DOHH2 (cell line): ENCODE results near the gene SLC6A16.

Experiments
- H3F3A ChIP-seq: fragments of 200-600 bp; sonication (generic), shearing (Covaris generic); 2 replicates; pipeline ENCODE4 v1.6.0; 2016; ENCODE audit warnings: antibody characterized with exemption, mild to moderate bottlenecking; ENCODE audit not compliant: control insufficient read depth, insufficient read depth
- H3K27ac ChIP-seq: fragments of 200-600 bp; sonication (generic); 2 replicates; pipeline ENCODE4 v1.5.1; 2014; ENCODE audit warnings: low read depth, mild to moderate bottlenecking, low read length, moderate library complexity
- H3K27me3 ChIP-seq: fragments of 200-600 bp; sonication (generic); 2 replicates; pipeline ENCODE4 v1.6.1; 2014; ENCODE audit warnings: mild to moderate bottlenecking, low read length, mixed read lengths; ENCODE audit not compliant: control insufficient read depth
- H3K36me3 ChIP-seq: fragments of 200-600 bp; sonication (generic); 2 replicates; pipeline ENCODE4 v1.6.1; 2014; ENCODE audit warnings: mild to moderate bottlenecking, low read length, moderate library complexity, mixed read lengths; ENCODE audit not compliant: control insufficient read depth
- H3K4me1 ChIP-seq: fragments of 200-600 bp; sonication (generic); 2 replicates; pipeline ENCODE4 v1.6.1; 2014; ENCODE audit warnings: mild to moderate bottlenecking, low read length, mixed read lengths; ENCODE audit not compliant: control insufficient read depth
- H3K4me2 ChIP-seq: fragments of 200-600 bp; sonication (generic); 2 replicates; pipeline ENCODE4 v1.6.0; 2014; ENCODE audit warnings: mild to moderate bottlenecking, low read length, moderate library complexity
- H3K4me3 ChIP-seq: fragments of 200-600 bp; sonication (generic); 2 replicates; pipeline ENCODE4 v1.5.1; 2014; ENCODE audit warnings: mild to moderate bottlenecking, low read length, mixed read lengths
- H3K79me2 ChIP-seq: fragments of 200-600 bp; sonication (generic); 2 replicates; pipeline ENCODE4 v1.6.1; 2014; ENCODE audit warnings: mild to moderate bottlenecking, low read length, mixed read lengths; ENCODE audit not compliant: control insufficient read depth
- H3K9me2 ChIP-seq: fragments of 200-600 bp; sonication (generic); replicated peaks from 2 replicates; pipeline ENCODE4 v1.6.1; 2014; ENCODE audit warnings: mild to moderate bottlenecking, low read length, mixed read lengths; ENCODE audit not compliant: control insufficient read depth
- H3K9me3 ChIP-seq: fragments of 200-600 bp; sonication (generic); 2 replicates; pipeline ENCODE4 v1.6.1; 2014; ENCODE audit warnings: antibody characterized with exemption, low read length, mixed read lengths; ENCODE audit not compliant: control insufficient read depth, insufficient read depth
- H4K20me1 ChIP-seq: fragments of 200-600 bp; sonication (generic); 2 replicates; pipeline ENCODE4 v1.6.0; 2014; ENCODE audit warnings: low read depth, mild to moderate bottlenecking, antibody characterized with exemption, low read length, moderate library complexity; ENCODE audit not compliant: control insufficient read depth, insufficient read depth
- EZH2phosphoT487 ChIP-seq: fragments of 200-600 bp; sonication (generic); IDR thresholded peaks from 2 replicates; pipeline ENCODE4 v1.6.1; 2017; ENCODE audit warnings: borderline replicate concordance, mild to moderate bottlenecking, antibody characterized with exemption, low read length, moderate library complexity, mixed read lengths
- TF ChIP-seq, protein P1 (sequence below): fragments of 200-600 bp; sonication (generic); IDR thresholded peaks from one replicate; pipeline ENCODE4 v1.5.1; 2014; ENCODE audit warnings: antibody characterized with exemption, mild to moderate bottlenecking, low read depth, low read length; ENCODE audit not compliant: poor library complexity, severe bottlenecking

The SLC6A16 gene

DNA sequence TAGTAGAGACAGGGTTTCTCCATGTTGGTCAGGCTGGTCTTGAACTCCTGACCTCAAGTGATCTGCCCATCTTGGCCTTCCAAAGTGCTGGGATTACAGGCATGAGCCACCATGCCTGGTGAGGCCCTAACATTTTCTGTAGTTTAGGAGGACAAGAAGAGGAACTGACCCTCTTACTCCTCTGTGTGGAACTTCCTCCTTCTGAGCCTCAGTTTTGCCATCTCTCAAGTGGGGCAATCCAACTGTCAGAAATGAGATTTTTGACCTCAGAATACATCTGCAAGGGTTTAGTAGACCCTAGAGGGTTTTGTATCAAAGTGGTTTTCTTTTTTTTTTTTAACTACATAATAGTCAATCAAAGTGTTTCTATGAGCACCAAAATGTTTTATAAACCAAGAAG lies 41.1 kb upstream of the SLC6A16 start:
- Histone ChIP-seq H3K27ac (no peak overlapping the region), H3K9me2 (no peaks in the 10 kb centered on the region), H3K27me3 (peaks cover 28% of the 10 kb centered on the region), H3F3A (peaks cover 8% of the 10 kb centered on the region), H3K4me3 (no peak overlapping the region), H3K79me2 (no peaks in the 10 kb centered on the region), H3K9me3 (peaks cover 18% of the 10 kb centered on the region), H3K4me2 (no peak overlapping the region), H4K20me1 (no peaks in the 10 kb centered on the region), H3K36me3 (no peaks in the 10 kb centered on the region), H3K4me1 (peaks cover 30% of the 10 kb centered on the region)
- no peak for TF ChIP-seq EZH2phosphoT487
- TF ChIP-seq, protein P1, sequence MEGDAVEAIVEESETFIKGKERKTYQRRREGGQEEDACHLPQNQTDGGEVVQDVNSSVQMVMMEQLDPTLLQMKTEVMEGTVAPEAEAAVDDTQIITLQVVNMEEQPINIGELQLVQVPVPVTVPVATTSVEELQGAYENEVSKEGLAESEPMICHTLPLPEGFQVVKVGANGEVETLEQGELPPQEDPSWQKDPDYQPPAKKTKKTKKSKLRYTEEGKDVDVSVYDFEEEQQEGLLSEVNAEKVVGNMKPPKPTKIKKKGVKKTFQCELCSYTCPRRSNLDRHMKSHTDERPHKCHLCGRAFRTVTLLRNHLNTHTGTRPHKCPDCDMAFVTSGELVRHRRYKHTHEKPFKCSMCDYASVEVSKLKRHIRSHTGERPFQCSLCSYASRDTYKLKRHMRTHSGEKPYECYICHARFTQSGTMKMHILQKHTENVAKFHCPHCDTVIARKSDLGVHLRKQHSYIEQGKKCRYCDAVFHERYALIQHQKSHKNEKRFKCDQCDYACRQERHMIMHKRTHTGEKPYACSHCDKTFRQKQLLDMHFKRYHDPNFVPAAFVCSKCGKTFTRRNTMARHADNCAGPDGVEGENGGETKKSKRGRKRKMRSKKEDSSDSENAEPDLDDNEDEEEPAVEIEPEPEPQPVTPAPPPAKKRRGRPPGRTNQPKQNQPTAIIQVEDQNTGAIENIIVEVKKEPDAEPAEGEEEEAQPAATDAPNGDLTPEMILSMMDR = no peak

DNA sequence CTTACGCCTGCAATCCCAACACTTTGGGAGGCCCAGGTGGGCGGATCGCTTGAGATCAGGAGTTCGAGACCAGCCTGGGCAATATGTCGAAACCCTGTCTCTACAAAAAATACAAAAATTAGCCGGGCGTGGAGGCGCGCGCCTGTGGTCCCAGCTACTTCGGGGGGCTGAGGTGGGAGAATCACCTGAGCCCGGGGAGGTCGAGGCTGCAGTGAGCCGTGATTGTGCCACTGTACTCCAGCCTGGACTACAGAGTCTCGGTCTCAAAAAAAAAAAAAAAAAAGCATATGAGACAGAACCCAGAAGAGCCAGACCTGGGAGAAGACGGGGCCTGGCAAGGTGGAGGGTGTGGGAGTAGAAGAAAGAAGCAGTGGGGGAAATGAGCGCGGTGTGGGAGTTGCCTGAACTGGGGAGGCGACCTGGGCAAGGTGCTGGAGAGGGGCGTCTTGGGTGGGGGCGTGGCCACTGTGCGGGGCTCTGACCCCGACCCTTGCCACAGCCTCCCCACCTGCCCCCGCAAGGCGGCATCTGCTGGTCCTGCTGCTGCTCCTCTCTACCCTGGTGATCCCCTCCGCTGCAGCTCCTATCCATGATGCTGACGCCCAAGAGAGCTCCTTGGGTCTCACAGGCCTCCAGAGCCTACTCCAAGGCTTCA lies 39.2 kb upstream of the SLC6A16 start:
- TF ChIP-seq, protein P1 = no peak
- TF ChIP-seq EZH2phosphoT487 = no peak
- H3K27ac ChIP-seq = no peak overlapping the region

DNA sequence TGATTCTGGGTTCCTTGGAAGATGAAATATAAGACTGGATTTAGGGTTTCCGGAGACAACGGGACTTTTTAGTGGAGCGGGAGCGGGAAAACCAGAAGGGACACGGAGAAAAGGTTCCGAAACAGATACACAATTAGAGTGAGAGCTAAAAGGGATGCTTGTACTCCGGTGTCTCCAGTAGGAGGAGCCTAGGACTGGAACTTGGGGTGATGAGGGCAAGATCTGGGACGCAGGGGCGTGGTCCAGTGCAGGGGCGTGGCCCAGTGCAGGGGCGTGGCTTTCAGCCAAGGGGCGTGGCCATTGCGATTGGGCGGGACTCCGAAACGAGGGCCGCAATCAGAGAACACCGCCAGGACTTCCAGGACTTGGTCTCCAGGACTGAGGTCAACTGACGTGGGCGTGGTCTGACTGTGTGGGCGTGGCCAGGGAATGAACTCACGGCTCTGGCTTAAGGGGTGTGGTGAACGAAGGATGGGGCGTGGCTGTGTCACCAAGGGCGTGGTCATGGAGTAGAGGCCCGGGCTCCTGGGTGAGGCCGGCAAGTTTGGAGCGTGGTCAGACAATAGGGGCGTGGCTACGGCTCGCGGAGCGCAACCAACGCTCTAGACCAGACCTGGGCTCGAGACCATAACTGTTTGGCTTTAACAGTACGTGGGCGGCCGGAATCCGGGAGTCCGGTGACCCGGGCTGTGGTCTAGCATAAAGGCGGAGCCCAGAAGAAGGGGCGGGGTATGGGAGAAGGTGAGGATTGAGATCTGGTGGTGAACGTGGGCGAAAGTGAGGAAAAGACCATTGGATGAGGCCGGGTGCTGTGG lies 38.5 kb upstream of the SLC6A16 start, which contains the start of gene DKKL1:
TSS of gene DKKL1 (plus strand) at position 610 of the 815 bp plus-strand sequence. CDS start at position 732, 122 bp downstream.
- peak within 1 kb of the TSS; percentile 46 for H3K4me3 ChIP-seq
- peaks cover 32% of the 10 kb centered on the region for H3K4me1 ChIP-seq
- H3F3A ChIP-seq = peaks cover 8% of the 10 kb centered on the region
- no peaks in the 10 kb centered on the region for H3K79me2 ChIP-seq
- H3K27ac ChIP-seq = no peak within 1 kb of the TSS
- H3K27me3 ChIP-seq = peaks cover 46% of the 10 kb centered on the region
- H3K36me3 ChIP-seq = no peaks in the 10 kb centered on the region
- H3K9me3 ChIP-seq = no peaks in the 10 kb centered on the region
- peak within 1 kb of the TSS; percentile 56 for H3K4me2 ChIP-seq
- no peaks in the 10 kb centered on the region for H3K9me2 ChIP-seq
- H4K20me1 ChIP-seq = no peaks in the 10 kb centered on the region
- TF ChIP-seq, protein P1 = no peak
- 0 out of 2 replicates have a peak, but pooled peaks have one; percentile 52 for TF ChIP-seq EZH2phosphoT487

More for the DNA sequence above, 39.2 kb upstream of the SLC6A16 start:
- H3K9me2 ChIP-seq = no peaks in the 10 kb centered on the region
- H3K27me3 ChIP-seq = peaks cover 46% of the 10 kb centered on the region
- no peaks in the 10 kb centered on the region for H3K36me3 ChIP-seq
- peaks cover 8% of the 10 kb centered on the region for H3F3A ChIP-seq
- H4K20me1 ChIP-seq = no peaks in the 10 kb centered on the region
- H3K4me2 ChIP-seq = peak overlapping the region; percentile 56
- peaks cover 32% of the 10 kb centered on the region for H3K4me1 ChIP-seq
- no peaks in the 10 kb centered on the region for H3K79me2 ChIP-seq
- H3K9me3 ChIP-seq = peaks cover 6% of the 10 kb centered on the region
- peak overlapping the region; percentile 46 for H3K4me3 ChIP-seq
